ENCODE measurements around the gene REEP6. TPM values are rescaled to one million over a fixed set of nuclear protein-coding genes. Genes with fewer than 3 reads are reported as not detected.

Gene REEP6
- total RNA-seq, 1 donor from 2014 or later, result 1.1 TPM

GRCh38 chr19:1483131-1483978 is 7.6 kb upstream of the REEP6 start:
- DNase-seq (ENCODE audit: missing footprints), result peak; percentile 62
- ATAC-seq, result no peak
- intact Hi-C loops (cut with DNase I), result no loop called here

DNA sequence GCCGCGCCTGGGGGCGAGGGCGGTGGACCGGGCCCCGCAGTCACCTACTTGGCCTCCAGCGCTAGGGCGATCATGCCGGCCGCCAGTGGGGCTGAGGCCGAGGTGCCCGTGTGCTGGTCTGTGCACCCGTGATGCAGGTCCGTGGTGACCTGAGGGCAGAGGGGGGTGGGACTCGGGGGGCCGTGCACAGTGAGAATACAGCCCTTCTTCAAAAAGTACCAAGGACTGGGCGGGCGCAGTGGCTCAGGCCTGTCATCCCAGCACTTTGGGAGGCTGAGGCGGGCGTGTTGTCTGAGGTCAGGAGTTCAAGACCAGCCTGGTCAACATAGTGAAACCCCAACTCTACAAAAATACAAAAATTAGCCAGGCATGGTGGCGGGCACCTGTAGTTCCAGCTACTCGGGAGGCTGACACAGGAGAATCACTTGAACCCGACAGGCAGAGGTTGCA is 7.0 kb upstream of the REEP6 start:
- intact Hi-C loops (cut with DNase I), result no loop called here
- peak; percentile 45 for DNase-seq (ENCODE audit: missing footprints)
- no peak for ATAC-seq

- ATAC-seq, result no peak
- DNase-seq (ENCODE audit: missing footprints), result peak; percentile 46
- intact Hi-C loops (cut with DNase I), result no loop called here
Observed at GRCh38 chr19:1486720-1487575, 4.0 kb upstream of the REEP6 start.

GRCh38 chr19:1487576-1488281 is 3.3 kb upstream of the REEP6 start:
- intact Hi-C loops (cut with DNase I), result no loop called here
- DNase-seq (ENCODE audit: missing footprints), result peak; percentile 57
- no peak for ATAC-seq

GRCh38 chr19:1488282-1488601 is 2.7 kb upstream of the REEP6 start:
- DNase-seq (ENCODE audit: missing footprints), result no peak
- no peak for ATAC-seq
- intact Hi-C loops (cut with DNase I), result no loop called here

GRCh38 chr19:1489463-1490310 is 1.3 kb upstream of the REEP6 start:
- ATAC-seq (no peak), DNase-seq (ENCODE audit: missing footprints) (peak; percentile 47)
- intact Hi-C loops (cut with DNase I), result loop anchor here (1.0 kb wide), 1 partner anchor 10 kb away; the partner anchor contains the start of gene C19orf25

GRCh38 chr19:1490311-1491113 is 469 bp upstream of the REEP6 start, which contains the start of gene PCSK4:
Gene PCSK4 (minus strand): TSS chr19:1490350. CDS start chr19:1490346, 4 bp downstream.
- intact Hi-C loops (cut with DNase I), result loop anchor here (1.0 kb wide), 1 partner anchor 11 kb away; the partner anchor contains the start of gene C19orf25
- peak; percentile 94 for ATAC-seq
- peak; percentile 97 for DNase-seq (ENCODE audit: missing footprints)

DNA sequence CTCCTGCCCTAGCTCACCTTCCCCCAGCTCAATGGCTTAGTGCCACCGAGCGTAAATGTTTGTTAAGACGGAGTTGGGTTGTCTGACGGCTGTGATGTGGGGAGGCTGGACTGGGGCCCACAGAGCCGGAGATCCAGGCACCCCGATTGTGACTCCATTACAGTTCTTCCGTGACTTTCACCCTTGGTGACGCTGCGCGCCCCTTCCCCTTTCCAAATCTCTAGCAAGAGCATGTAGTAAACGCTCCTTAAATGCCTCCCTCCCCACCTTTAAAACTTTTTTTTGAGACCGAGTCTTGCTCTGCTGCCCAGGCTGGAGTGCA is 829 bp downstream of the REEP6 start:
- DNase-seq (ENCODE audit: missing footprints) (no peak), ATAC-seq (no peak)
- intact Hi-C loops (cut with DNase I), result no loop called here

GRCh38 chr19:1492474-1493006 is 1.6 kb downstream of the REEP6 start:
- intact Hi-C loops (cut with DNase I), result no loop called here
- DNase-seq (ENCODE audit: missing footprints) (no peak), ATAC-seq (no peak)

DNA sequence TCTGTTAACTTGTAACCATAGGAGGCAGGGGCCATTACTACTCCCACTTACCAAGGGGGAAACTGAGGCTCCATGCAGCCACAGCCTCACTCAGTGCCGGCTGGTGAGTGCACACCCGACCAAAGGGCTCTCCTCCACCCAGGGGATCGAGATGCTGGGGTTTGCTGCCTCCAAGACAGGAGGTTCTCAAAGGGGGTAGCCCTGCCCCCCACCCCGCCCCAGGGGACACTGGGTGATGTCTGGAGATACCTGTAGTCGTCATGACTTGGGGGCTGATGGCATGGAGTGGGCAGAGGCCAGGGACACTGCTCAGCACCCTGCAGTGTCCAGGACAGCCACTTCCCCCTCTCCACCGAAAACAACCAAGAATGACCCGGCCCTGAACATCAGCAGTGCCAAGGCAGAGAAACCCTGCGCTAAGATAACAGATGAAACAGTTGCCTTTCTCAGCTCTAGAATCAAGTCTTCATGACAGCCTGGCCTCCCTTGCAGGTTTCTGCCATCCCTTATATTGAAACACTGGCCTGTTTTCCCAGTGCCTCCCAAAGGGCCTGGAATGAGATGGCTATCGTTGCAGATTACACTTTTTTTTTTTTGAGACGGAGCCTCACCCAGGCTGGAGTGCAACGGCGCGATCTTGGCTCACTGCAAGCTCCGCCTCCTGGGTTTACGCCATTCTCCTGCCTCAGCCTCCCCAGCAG is 3.3 kb downstream of the REEP6 start:
- intact Hi-C loops (cut with DNase I), result no loop called here
- DNase-seq (ENCODE audit: missing footprints) (peak; percentile 0), ATAC-seq (no peak)

- DNase-seq (ENCODE audit: missing footprints), result peak; percentile 62
- intact Hi-C loops (cut with DNase I), result no loop called here
- no peak for ATAC-seq
Observed at GRCh38 chr19:1495051-1495798, 4.2 kb downstream of the REEP6 start.

GRCh38 chr19:1495799-1496713 is 5.1 kb downstream of the REEP6 start:
- peak; percentile 67 for DNase-seq (ENCODE audit: missing footprints)
- intact Hi-C loops (cut with DNase I), result no loop called here
- ATAC-seq, result no peak

GRCh38 chr19:1496714-1497577 is 6.0 kb downstream of the REEP6 start:
- peak; percentile 60 for DNase-seq (ENCODE audit: missing footprints)
- intact Hi-C loops (cut with DNase I), result no loop called here
- ATAC-seq, result no peak

DNA sequence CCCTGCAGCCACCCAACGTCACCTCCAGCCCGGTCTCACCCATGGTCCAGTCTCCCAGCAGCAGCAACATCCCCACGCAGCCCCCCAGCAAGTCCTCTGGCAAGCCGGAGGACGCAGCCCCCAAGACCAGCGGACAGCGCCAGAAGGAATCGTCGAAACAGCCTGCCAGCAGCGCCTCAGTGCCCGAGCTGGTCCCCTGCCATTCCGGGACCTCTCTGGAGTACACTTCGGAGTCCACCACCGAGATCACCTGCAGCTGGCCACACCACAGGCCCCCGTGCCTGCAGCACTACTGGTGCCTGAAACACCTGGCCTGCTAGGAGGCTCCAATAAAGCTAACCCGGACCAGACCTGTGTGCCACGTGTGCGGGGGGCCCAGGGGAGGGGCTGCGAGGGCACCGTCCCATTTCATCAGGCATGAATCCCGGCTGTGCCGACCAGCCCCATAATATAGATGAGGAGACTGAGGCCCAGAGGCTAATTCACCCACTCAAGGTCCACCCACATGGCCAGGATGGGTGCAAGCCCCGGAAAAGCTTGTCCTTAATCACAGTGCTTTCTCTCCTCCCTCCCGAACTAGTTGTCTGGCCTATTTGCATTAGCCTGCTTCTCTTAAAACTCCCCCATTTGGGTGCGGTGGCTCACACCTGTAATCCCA is 6.7 kb downstream of the REEP6 start:
- ATAC-seq, result no peak
- peak; percentile 43 for DNase-seq (ENCODE audit: missing footprints)
- intact Hi-C loops (cut with DNase I), result no loop called here

Data from Right ventricle myocardium inferior (tissue), 1 donor.